ENCODE data around the gene ZNRD2. TPM values are rescaled to one million over a fixed set of nuclear protein-coding genes. Genes with fewer than 3 reads are reported as not detected.

The ZNRD2 gene
- total RNA-seq, 1 experiment from 2014 or later, result 45.8 TPM

DNA sequence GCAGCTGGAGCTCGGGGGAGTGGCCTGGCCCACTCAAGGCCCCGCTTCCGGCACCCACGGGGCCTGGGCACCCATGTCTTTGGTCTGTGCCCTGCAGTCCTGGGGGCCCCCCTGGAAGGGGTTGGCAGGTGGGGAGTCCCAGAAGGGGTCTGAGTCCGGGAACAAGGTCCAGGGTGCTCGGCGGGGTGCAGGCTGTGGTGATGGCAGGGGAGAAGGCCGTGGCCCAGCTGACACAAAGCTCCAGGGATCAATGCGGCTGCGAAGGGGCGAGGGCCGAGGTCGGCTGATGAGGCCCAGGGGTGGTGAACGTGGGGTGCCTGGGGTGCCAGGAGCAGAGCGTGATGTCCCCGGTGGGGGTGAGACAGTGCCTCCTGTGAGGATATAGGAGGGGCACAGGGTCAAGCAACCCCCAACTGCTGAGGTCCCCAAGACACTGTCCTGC lies 28.0 kb downstream of the ZNRD2 start:
- H3K23ac ChIP-seq (ENCODE audit: insufficient read length, low read depth, low read length), result no peak overlapping the region
- no peaks in the 10 kb centered on the region for H3K9me3 Mint-ChIP-seq
- H4K8ac ChIP-seq (replicated peaks; ENCODE audit: insufficient read length, low read depth, low read length), result no peak overlapping the region
- H2BK120ac ChIP-seq (ENCODE audit: low read depth, low read length, poor library complexity, severe bottlenecking), result no peak overlapping the region
- no CpG with 5 or more reads among the region's 16 CpGs for WGBS (ENCODE audit: extremely low coverage, insufficient read length, low lambda C conversion rate)
- no peaks in the 10 kb centered on the region for H3K79me1 ChIP-seq (ENCODE audit: insufficient read depth, low read depth, low read length, poor library complexity, severe bottlenecking)
- no peak overlapping the region for H3K9ac ChIP-seq (ENCODE audit: extremely low read depth, insufficient read length, low read length)
- no peak overlapping the region for H4K5ac ChIP-seq (ENCODE audit: insufficient read length, low read depth, low read length)
- no peak overlapping the region for H3K14ac ChIP-seq (ENCODE audit: insufficient read depth, low read length)
- H2BK12ac ChIP-seq (ENCODE audit: insufficient read length, low read depth, low read length), result no peak overlapping the region
- H3K27me3 ChIP-seq (ENCODE audit: insufficient read depth, low read length), result no peaks in the 10 kb centered on the region; the same call in 1 of the 2 replicates
- no peaks in the 10 kb centered on the region; the same call in 1 of the 2 replicates for H3K4me1 ChIP-seq (ENCODE audit: insufficient read depth, low read length)
- H3K23me2 ChIP-seq (ENCODE audit: insufficient read length, low read depth, low read length, poor library complexity, severe bottlenecking), result no peaks in the 10 kb centered on the region
- H3T11ph ChIP-seq (ENCODE audit: low read length), result no peak overlapping the region
- H2BK5ac ChIP-seq (ENCODE audit: insufficient read length, low read length), result no peak overlapping the region
- H3K27ac Mint-ChIP-seq, result no peak overlapping the region
- peaks cover 4 to 20% (median 10%) of the 10 kb centered on the region in 3 experiments for H3K36me3 Mint-ChIP-seq (ENCODE audit: insufficient read depth in 1 of 3, low read depth in 3 of 3)
- no peak overlapping the region for H3K27ac ChIP-seq (ENCODE audit: insufficient read length, low read depth, low read length)
- no peak overlapping the region for H2BK15ac ChIP-seq (ENCODE audit: low read depth, low read length)
- H3K4me1 Mint-ChIP-seq, result peaks cover 1 to 4% of the 10 kb centered on the region in 2 experiments; a peak in 3 of 4 replicates
- no peak for DNase-seq
- TF ChIP-seq, protein P1, sequence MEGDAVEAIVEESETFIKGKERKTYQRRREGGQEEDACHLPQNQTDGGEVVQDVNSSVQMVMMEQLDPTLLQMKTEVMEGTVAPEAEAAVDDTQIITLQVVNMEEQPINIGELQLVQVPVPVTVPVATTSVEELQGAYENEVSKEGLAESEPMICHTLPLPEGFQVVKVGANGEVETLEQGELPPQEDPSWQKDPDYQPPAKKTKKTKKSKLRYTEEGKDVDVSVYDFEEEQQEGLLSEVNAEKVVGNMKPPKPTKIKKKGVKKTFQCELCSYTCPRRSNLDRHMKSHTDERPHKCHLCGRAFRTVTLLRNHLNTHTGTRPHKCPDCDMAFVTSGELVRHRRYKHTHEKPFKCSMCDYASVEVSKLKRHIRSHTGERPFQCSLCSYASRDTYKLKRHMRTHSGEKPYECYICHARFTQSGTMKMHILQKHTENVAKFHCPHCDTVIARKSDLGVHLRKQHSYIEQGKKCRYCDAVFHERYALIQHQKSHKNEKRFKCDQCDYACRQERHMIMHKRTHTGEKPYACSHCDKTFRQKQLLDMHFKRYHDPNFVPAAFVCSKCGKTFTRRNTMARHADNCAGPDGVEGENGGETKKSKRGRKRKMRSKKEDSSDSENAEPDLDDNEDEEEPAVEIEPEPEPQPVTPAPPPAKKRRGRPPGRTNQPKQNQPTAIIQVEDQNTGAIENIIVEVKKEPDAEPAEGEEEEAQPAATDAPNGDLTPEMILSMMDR (conservative IDR thresholded peaks at IDR 0.05), result no peak
- H2AFZ ChIP-seq (ENCODE audit: low read length), result no peak overlapping the region
- H3K56ac ChIP-seq (ENCODE audit: insufficient read length, low read depth, low read length), result no peak overlapping the region
- no peaks in the 10 kb centered on the region for H4K20me1 ChIP-seq (ENCODE audit: control insufficient read depth, insufficient read depth, insufficient read length)
- no peak overlapping the region for H4K91ac ChIP-seq (ENCODE audit: insufficient read length, low read depth, low read length)
- H3K18ac ChIP-seq (ENCODE audit: insufficient read length, low read depth, low read length), result no peak overlapping the region
- no peak overlapping the region for H2AK5ac ChIP-seq (ENCODE audit: insufficient read length, low read length)
- no peaks in the 10 kb centered on the region for H3K9me3 ChIP-seq (ENCODE audit: control insufficient read depth, low read depth, low read length)
- H2BK20ac ChIP-seq (ENCODE audit: low read depth, low read length, poor library complexity, severe bottlenecking), result no peak overlapping the region
- H3K4me3 Mint-ChIP-seq, result no peak overlapping the region
- H3K4me2 ChIP-seq (ENCODE audit: insufficient read depth, insufficient read length, low read length), result no peak overlapping the region
- H3K4ac ChIP-seq (ENCODE audit: low read depth, low read length), result no peak overlapping the region
- no peaks in the 10 kb centered on the region for H3K79me2 ChIP-seq (ENCODE audit: insufficient read depth, low read length)
- peaks cover 16% of the 10 kb centered on the region for H3K27me3 Mint-ChIP-seq (ENCODE audit: low read depth)

Measured in H9 (cell line).